AG08395 (cell line): ENCODE results near the gene ARVCF.

Experiments
- DNase-seq: peaks from one replicate; pipeline ENCODE4 v3.0.0; 2012; ENCODE audit warnings: mixed read lengths, low spot score

Gene ARVCF

GRCh38 chr22:19961868-19962245 lies 54.8 kb downstream of the ARVCF start:
- DNase-seq: no peak

- DNase-seq: no peak
Measured at GRCh38 chr22:19961201-19961580, 55.4 kb downstream of the ARVCF start.

- DNase-seq: no peak
Measured at GRCh38 chr22:19960491-19961200, 56.0 kb downstream of the ARVCF start.

- no peak for DNase-seq
Measured at GRCh38 chr22:19959587-19960490, 56.8 kb downstream of the ARVCF start.

GRCh38 chr22:19959043-19959586 lies 57.5 kb downstream of the ARVCF start:
- DNase-seq: peak; percentile 43

- DNase-seq: no peak
Measured at GRCh38 chr22:19958083-19959042, 58.3 kb downstream of the ARVCF start.

- DNase-seq: no peak
Measured at GRCh38 chr22:19957445-19957844, 59.2 kb downstream of the ARVCF start.

GRCh38 chr22:19955241-19956128 lies 61.1 kb downstream of the ARVCF start:
- DNase-seq: no peak

- DNase-seq: no peak
Measured at GRCh38 chr22:19951346-19951745, 65.3 kb downstream of the ARVCF start.

- no peak for DNase-seq
Measured at GRCh38 chr22:19948057-19948760, 68.4 kb downstream of the ARVCF start.

GRCh38 chr22:19943082-19944026 lies 73.3 kb downstream of the ARVCF start:
- peak; percentile 69 for DNase-seq

GRCh38 chr22:19942157-19943081 lies 74.2 kb downstream of the ARVCF start:
- peak; percentile 77 for DNase-seq

- DNase-seq: peak; percentile 90
Measured at GRCh38 chr22:19941365-19942082, 75.1 kb downstream of the ARVCF start, which contains the start of the genes COMT and TXNRD2. Gene COMT, plus strand, starts transcription at chr22:19941772. Its CDS starts 20,755 bp downstream, at chr22:19962527. Gene TXNRD2, minus strand, starts transcription at chr22:19941818. Its CDS starts 15 bp downstream, at chr22:19941803.

- DNase-seq: peak; percentile 24
Measured at GRCh38 chr22:19940536-19941364, 75.9 kb downstream of the ARVCF start.

GRCh38 chr22:19937616-19938473 lies 78.8 kb downstream of the ARVCF start:
- DNase-seq: no peak
